Measurements from ENCODE around the gene FMN2.
"Not testable (repeated sequence)": the region's sequence is repeated elsewhere in the genome, so short reads cannot be mapped to it uniquely, and the experiment has no call there.

FMN2 gene

GRCh38 chr1:240173836-240174235 is 82.2 kb downstream of the FMN2 start:
- no peak overlapping the region for H3K4me3 ChIP-seq (replicated peaks; ENCODE audit: insufficient read depth, low read length)
- no peak for TF ChIP-seq SPI1 (IDR thresholded peaks at IDR 0.05; ENCODE audit: borderline replicate concordance, low read depth)
- TF ChIP-seq, protein P1, sequence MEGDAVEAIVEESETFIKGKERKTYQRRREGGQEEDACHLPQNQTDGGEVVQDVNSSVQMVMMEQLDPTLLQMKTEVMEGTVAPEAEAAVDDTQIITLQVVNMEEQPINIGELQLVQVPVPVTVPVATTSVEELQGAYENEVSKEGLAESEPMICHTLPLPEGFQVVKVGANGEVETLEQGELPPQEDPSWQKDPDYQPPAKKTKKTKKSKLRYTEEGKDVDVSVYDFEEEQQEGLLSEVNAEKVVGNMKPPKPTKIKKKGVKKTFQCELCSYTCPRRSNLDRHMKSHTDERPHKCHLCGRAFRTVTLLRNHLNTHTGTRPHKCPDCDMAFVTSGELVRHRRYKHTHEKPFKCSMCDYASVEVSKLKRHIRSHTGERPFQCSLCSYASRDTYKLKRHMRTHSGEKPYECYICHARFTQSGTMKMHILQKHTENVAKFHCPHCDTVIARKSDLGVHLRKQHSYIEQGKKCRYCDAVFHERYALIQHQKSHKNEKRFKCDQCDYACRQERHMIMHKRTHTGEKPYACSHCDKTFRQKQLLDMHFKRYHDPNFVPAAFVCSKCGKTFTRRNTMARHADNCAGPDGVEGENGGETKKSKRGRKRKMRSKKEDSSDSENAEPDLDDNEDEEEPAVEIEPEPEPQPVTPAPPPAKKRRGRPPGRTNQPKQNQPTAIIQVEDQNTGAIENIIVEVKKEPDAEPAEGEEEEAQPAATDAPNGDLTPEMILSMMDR (IDR thresholded peaks at IDR 0.05; ENCODE audit: insufficient read depth, low read length): no peak
- no peak for TF ChIP-seq GABPA (IDR thresholded peaks at IDR 0.05; ENCODE audit: low read depth)
- TF ChIP-seq, protein P2, sequence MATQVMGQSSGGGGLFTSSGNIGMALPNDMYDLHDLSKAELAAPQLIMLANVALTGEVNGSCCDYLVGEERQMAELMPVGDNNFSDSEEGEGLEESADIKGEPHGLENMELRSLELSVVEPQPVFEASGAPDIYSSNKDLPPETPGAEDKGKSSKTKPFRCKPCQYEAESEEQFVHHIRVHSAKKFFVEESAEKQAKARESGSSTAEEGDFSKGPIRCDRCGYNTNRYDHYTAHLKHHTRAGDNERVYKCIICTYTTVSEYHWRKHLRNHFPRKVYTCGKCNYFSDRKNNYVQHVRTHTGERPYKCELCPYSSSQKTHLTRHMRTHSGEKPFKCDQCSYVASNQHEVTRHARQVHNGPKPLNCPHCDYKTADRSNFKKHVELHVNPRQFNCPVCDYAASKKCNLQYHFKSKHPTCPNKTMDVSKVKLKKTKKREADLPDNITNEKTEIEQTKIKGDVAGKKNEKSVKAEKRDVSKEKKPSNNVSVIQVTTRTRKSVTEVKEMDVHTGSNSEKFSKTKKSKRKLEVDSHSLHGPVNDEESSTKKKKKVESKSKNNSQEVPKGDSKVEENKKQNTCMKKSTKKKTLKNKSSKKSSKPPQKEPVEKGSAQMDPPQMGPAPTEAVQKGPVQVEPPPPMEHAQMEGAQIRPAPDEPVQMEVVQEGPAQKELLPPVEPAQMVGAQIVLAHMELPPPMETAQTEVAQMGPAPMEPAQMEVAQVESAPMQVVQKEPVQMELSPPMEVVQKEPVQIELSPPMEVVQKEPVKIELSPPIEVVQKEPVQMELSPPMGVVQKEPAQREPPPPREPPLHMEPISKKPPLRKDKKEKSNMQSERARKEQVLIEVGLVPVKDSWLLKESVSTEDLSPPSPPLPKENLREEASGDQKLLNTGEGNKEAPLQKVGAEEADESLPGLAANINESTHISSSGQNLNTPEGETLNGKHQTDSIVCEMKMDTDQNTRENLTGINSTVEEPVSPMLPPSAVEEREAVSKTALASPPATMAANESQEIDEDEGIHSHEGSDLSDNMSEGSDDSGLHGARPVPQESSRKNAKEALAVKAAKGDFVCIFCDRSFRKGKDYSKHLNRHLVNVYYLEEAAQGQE (IDR thresholded peaks at IDR 0.05; ENCODE audit: insufficient replicate concordance, low read depth): no peak
- H3K27me3 ChIP-seq (ENCODE audit: insufficient read depth, poor library complexity, severe bottlenecking): no peaks in the 10 kb centered on the region
- no peak for DNase-seq (ENCODE audit: low read depth in 1 of 2, low spot score in 1 of 2)
- no peak overlapping the region for H3K27ac ChIP-seq (replicated peaks)

GRCh38 chr1:240174734-240175133 is 83.1 kb downstream of the FMN2 start:
- TF ChIP-seq POLR2AphosphoS5 (IDR thresholded peaks at IDR 0.05; ENCODE audit: low read depth) (no peak), SPI1 (IDR thresholded peaks at IDR 0.05; ENCODE audit: borderline replicate concordance, low read depth) (no peak), GABPA (IDR thresholded peaks at IDR 0.05; ENCODE audit: low read depth) (no peak)
- TF ChIP-seq, protein P1 (IDR thresholded peaks at IDR 0.05; ENCODE audit: insufficient read depth, low read length): no peak
- TF ChIP-seq, protein P2 (IDR thresholded peaks at IDR 0.05; ENCODE audit: insufficient replicate concordance, low read depth): no peak
- H3K27ac ChIP-seq (replicated peaks): peak overlapping the region; percentile 44
- DNase-seq (ENCODE audit: low read depth in 1 of 2, low spot score in 1 of 2): peak; percentile 52 to 56
- no peaks in the 10 kb centered on the region for H3K27me3 ChIP-seq (ENCODE audit: insufficient read depth, poor library complexity, severe bottlenecking)
- H3K4me3 ChIP-seq (replicated peaks; ENCODE audit: insufficient read depth, low read length): no peak overlapping the region

- no peak for TF ChIP-seq POLR2AphosphoS5 (IDR thresholded peaks at IDR 0.05; ENCODE audit: low read depth)
- no peak for TF ChIP-seq SPI1 (IDR thresholded peaks at IDR 0.05; ENCODE audit: borderline replicate concordance, low read depth)
- TF ChIP-seq, protein P1 (IDR thresholded peaks at IDR 0.05; ENCODE audit: insufficient read depth, low read length): no peak
- TF ChIP-seq, protein P2 (IDR thresholded peaks at IDR 0.05; ENCODE audit: insufficient replicate concordance, low read depth): no peak
- no peak for TF ChIP-seq GABPA (IDR thresholded peaks at IDR 0.05; ENCODE audit: low read depth)
- no peak overlapping the region for H3K4me3 ChIP-seq (replicated peaks; ENCODE audit: insufficient read depth, low read length)
- H3K27ac ChIP-seq (replicated peaks): no peak overlapping the region
- DNase-seq (ENCODE audit: low read depth in 1 of 2, low spot score in 1 of 2): no peak
- no peaks in the 10 kb centered on the region for H3K27me3 ChIP-seq (ENCODE audit: insufficient read depth, poor library complexity, severe bottlenecking)
Observed at GRCh38 chr1:240178366-240178765, 86.7 kb downstream of the FMN2 start.

GRCh38 chr1:240184682-240185081 is 93.0 kb downstream of the FMN2 start:
- DNase-seq (ENCODE audit: low read depth in 1 of 2, low spot score in 1 of 2); H3K27ac ChIP-seq (replicated peaks); H3K27me3 ChIP-seq (ENCODE audit: insufficient read depth, poor library complexity, severe bottlenecking); H3K4me3 ChIP-seq (replicated peaks; ENCODE audit: insufficient read depth, low read length): not testable (repeated sequence)
